Ascending aorta (tissue), 2 donors: ENCODE measurements around the gene CACNA2D2. TPM values are rescaled to one million over a fixed set of nuclear protein-coding genes. Genes with fewer than 3 reads are reported as not detected.

ENCODE experiments used
- DNase-seq, 2 donors: peaks; one replicate each; pipeline ENCODE4 v3.0.0-alpha.2; 2019; ENCODE audit warnings: low spot score in 2 of 2
- H3K27ac ChIP-seq, 2 donors: fragments of 200-600 bp; sonication (generic); one replicate each; pipeline ENCODE4 v1.5.1; 2016 to 2017; ENCODE audit warnings: mild to moderate bottlenecking in 1 of 2
- H3K27me3 ChIP-seq: fragments of 200-600 bp; sonication (generic); one replicate; pipeline ENCODE4 v1.5.1; 2017
- H3K36me3 ChIP-seq, 2 donors: fragments of 200-600 bp; sonication (generic); one replicate each; pipeline ENCODE4 v1.5.1; 2016
- H3K4me1 ChIP-seq, 2 donors: fragments of 200-600 bp; sonication (generic); one replicate each; pipeline ENCODE4 v1.5.1; 2016 to 2017; ENCODE audit warnings: mild to moderate bottlenecking in 1 of 2
- H3K4me3 ChIP-seq, 2 donors: fragments of 200-600 bp; sonication (generic); one replicate each; pipeline ENCODE4 v1.5.1; 2016 to 2017; ENCODE audit warnings: mild to moderate bottlenecking in 1 of 2
- H3K9me3 ChIP-seq, 2 donors: fragments of 200-600 bp; sonication (generic); one replicate each; pipeline ENCODE4 v1.5.1; 2016
- CTCF ChIP-seq, 3 experiments: fragments of 200-600 bp in 2 of 3; fragments of 450-650 bp in 1 of 3; sonication (generic) in 2 of 3; IDR thresholded peaks; one replicate each; pipeline ENCODE4 v1.5.1; 2016 to 2019; ENCODE audit warnings: antibody characterized with exemption in 3 of 3, mild to moderate bottlenecking in 1 of 3, moderate library complexity in 1 of 3
- intact Hi-C: fragments of 100-400 bp; cut with DNase I; formaldehyde crosslinking; loops from one replicate; pipeline ENCODE4 v1.15.1; 2023
- total RNA-seq: library from RNA; depleted of rRNA; stranded (reverse); fragments of >200 nt; gene quantifications from one replicate; pipeline ENCODE4 v1.1.0, GENCODE V29; 2016

Gene CACNA2D2
- total RNA-seq, 1 donor from 2014 or later: 0.85 TPM

GRCh38 chr3:50388016-50388719, 115.3 kb downstream of the CACNA2D2 start:
- intact Hi-C loops: no loop called here

GRCh38 chr3:50385754-50386153, 117.7 kb downstream of the CACNA2D2 start:
- intact Hi-C loops: no loop called here
- no peaks in the 10 kb centered on the region for H3K27me3 ChIP-seq
- H3K27ac ChIP-seq: no peak overlapping the region
- no peak overlapping the region for H3K4me3 ChIP-seq
- DNase-seq: no peak
- TF ChIP-seq CTCF (IDR thresholded peaks at IDR 0.05): no peak
- H3K36me3 ChIP-seq: no peaks in the 10 kb centered on the region
- no peaks in the 10 kb centered on the region for H3K9me3 ChIP-seq
- H3K4me1 ChIP-seq: peaks cover 0 to 8% of the 10 kb centered on the region in 2 donors

More at GRCh38 chr3:50388016-50388719, 115.3 kb downstream of the CACNA2D2 start:
- Histone ChIP-seq H3K36me3 (no peaks in the 10 kb centered on the region), H3K9me3 (no peaks in the 10 kb centered on the region), H3K27me3 (no peaks in the 10 kb centered on the region), H3K4me3 (no peak overlapping the region), H3K27ac (no peak overlapping the region), H3K4me1 (peaks cover 9 to 25% of the 10 kb centered on the region in 2 donors)
- DNase-seq: no peak
- TF ChIP-seq CTCF (IDR thresholded peaks at IDR 0.05): peak in 1 of 3 experiments; percentile 4

GRCh38 chr3:50383750-50384149, 119.7 kb downstream of the CACNA2D2 start:
- Histone ChIP-seq H3K27ac (no peak overlapping the region), H3K4me3 (no peak overlapping the region), H3K36me3 (no peaks in the 10 kb centered on the region), H3K27me3 (no peaks in the 10 kb centered on the region), H3K9me3 (no peaks in the 10 kb centered on the region), H3K4me1 (peaks cover 0 to 3% of the 10 kb centered on the region in 2 donors)
- intact Hi-C loops: no loop called here
- no peak for DNase-seq
- no peak for TF ChIP-seq CTCF (IDR thresholded peaks at IDR 0.05)

- no peaks in the 10 kb centered on the region for H3K36me3 ChIP-seq
- intact Hi-C loops: no loop called here
- TF ChIP-seq CTCF (IDR thresholded peaks at IDR 0.05): no peak
- peak overlapping the region; percentile 27 to 33 for H3K27ac ChIP-seq
- no peaks in the 10 kb centered on the region for H3K27me3 ChIP-seq
- DNase-seq: no peak
- no peaks in the 10 kb centered on the region for H3K9me3 ChIP-seq
- no peak overlapping the region for H3K4me3 ChIP-seq
- peaks cover 0 to 3% of the 10 kb centered on the region in 2 donors for H3K4me1 ChIP-seq
These were observed 120.7 kb downstream of the CACNA2D2 start for GRCh38 chr3:50382722-50383121.

- intact Hi-C loops: no loop called here
- no peaks in the 10 kb centered on the region for H3K27me3 ChIP-seq
- TF ChIP-seq CTCF (IDR thresholded peaks at IDR 0.05): no peak
- no peaks in the 10 kb centered on the region for H3K9me3 ChIP-seq
- H3K36me3 ChIP-seq: no peaks in the 10 kb centered on the region
- H3K4me3 ChIP-seq: no peak overlapping the region
- no peak for DNase-seq
- no peak overlapping the region for H3K27ac ChIP-seq
- H3K4me1 ChIP-seq: peaks cover 0 to 3% of the 10 kb centered on the region in 2 donors
These were observed 122.1 kb downstream of the CACNA2D2 start for GRCh38 chr3:50381383-50381782.
